Measurements from ENCODE around the gene MAN1C1. TPM values are rescaled to one million over a fixed set of nuclear protein-coding genes. Genes with fewer than 3 reads are reported as not detected.

Gene MAN1C1
- total RNA-seq, 1 experiment from 2014 or later, result 1.2 TPM

GRCh38 chr1:25695090-25695770, 78.6 kb downstream of the MAN1C1 start:
- peaks cover 3 to 14% of the 10 kb centered on the region in 2 experiments; a peak in 3 of 4 replicates for H3K4me1 ChIP-seq (ENCODE audit: control insufficient read depth in 1 of 2, insufficient read depth in 2 of 2, low read length in 2 of 2)
- H3K4me3 ChIP-seq (replicated peaks in 1 of 2; ENCODE audit: low read depth in 1 of 2, low read length in 2 of 2), result no peak overlapping the region
- no peak overlapping the region for H3K9ac ChIP-seq (ENCODE audit: low read length)
- H3K4me2 ChIP-seq (ENCODE audit: low read length), result no peak overlapping the region
- ChIA-PET CTCF (interaction anchor here (0.7 to 1.1 kb wide), 3 partner anchors 10 to 191 kb away, joined by 3 to 4 read pairs (median 3); no protein-coding TSS in a partner anchor), RAD21 (ENCODE audit: low non-redundant PET in 1 of 2, low total read pairs in 2 of 2, uncharacterized antibody in 2 of 2, unreplicated experiment in 2 of 2) (no interaction called here), POLR2A (no interaction called here)
- H3K9me3 ChIP-seq (ENCODE audit: control insufficient read depth in 1 of 2, insufficient read depth in 1 of 2, low read depth in 1 of 2, low read length in 2 of 2), result no peaks in the 10 kb centered on the region
- H3K27ac ChIP-seq (ENCODE audit: low read depth, low read length), result no peak overlapping the region
- H3K27me3 ChIP-seq (ENCODE audit: insufficient read depth, low read length), result no peaks in the 10 kb centered on the region
- no peak overlapping the region for H2AFZ ChIP-seq (ENCODE audit: low read depth, low read length, poor library complexity, severe bottlenecking)
- peak; percentile 69 for TF ChIP-seq CEBPB (IDR thresholded peaks at IDR 0.05; ENCODE audit: low read depth)
- peak; percentile 59 for TF ChIP-seq RAD21 (IDR thresholded peaks at IDR 0.05; ENCODE audit: low read depth)
- TF ChIP-seq, protein P1, sequence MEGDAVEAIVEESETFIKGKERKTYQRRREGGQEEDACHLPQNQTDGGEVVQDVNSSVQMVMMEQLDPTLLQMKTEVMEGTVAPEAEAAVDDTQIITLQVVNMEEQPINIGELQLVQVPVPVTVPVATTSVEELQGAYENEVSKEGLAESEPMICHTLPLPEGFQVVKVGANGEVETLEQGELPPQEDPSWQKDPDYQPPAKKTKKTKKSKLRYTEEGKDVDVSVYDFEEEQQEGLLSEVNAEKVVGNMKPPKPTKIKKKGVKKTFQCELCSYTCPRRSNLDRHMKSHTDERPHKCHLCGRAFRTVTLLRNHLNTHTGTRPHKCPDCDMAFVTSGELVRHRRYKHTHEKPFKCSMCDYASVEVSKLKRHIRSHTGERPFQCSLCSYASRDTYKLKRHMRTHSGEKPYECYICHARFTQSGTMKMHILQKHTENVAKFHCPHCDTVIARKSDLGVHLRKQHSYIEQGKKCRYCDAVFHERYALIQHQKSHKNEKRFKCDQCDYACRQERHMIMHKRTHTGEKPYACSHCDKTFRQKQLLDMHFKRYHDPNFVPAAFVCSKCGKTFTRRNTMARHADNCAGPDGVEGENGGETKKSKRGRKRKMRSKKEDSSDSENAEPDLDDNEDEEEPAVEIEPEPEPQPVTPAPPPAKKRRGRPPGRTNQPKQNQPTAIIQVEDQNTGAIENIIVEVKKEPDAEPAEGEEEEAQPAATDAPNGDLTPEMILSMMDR (IDR thresholded peaks at IDR 0.05 in 2 of 3, conservative IDR thresholded peaks at IDR 0.05 in 1 of 3; ENCODE audit: borderline replicate concordance in 1 of 3, insufficient read depth in 1 of 3, low read depth in 2 of 3, low read length in 2 of 3), result peak; percentile 36 to 52 (median 49); a peak in 5 of 6 replicates
- peak; percentile 38; the same call in 1 of the 2 replicates for TF ChIP-seq MAX (IDR thresholded peaks at IDR 0.05)
- TF ChIP-seq EZH2 (IDR thresholded peaks at IDR 0.05), result no peak
- no peaks in the 10 kb centered on the region for H3K36me3 ChIP-seq (ENCODE audit: control insufficient read depth in 1 of 2, insufficient read depth in 2 of 2, low read length in 2 of 2)
- H4K20me1 ChIP-seq (ENCODE audit: insufficient read depth), result no peaks in the 10 kb centered on the region
- ATAC-seq (peak; percentile 73), DNase-seq (ENCODE audit: low read depth, low spot score) (no peak)
- BruUV-seq (replicated peaks), result no TSS peak
- H3K9me2 ChIP-seq (ENCODE audit: insufficient read depth), result no peaks in the 10 kb centered on the region
- H3K79me2 ChIP-seq (ENCODE audit: insufficient read depth, low read length), result no peaks in the 10 kb centered on the region
- intact Hi-C loops (cut with micrococcal nuclease), result no loop called here

DNA sequence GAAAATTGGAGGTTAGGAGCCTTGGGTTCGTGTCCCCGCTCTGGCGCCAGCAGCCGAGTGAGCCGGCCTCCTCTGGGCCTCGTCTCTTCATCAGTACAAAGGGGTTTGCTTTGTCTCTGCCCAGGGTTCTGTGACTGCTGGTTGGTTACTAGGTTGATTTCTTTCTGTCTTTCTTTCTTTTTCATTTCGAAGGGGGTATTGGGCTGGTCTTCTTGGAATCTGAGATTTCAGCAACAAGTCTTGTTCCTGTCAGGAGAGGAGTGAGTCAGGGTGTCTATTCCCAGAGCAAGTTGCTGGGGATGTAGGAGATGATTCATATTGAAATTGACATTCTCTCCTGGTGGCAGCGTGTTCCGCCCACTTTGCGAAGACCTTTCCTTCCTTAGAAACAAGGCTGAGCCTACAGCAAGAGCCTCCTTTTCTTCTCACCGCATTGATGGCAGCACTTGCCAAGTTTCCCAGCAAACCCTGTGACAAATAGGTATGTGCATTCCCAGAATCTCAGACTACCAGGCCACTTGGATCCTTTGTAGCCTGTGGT, 79.2 kb downstream of the MAN1C1 start:
- peaks cover 3 to 14% of the 10 kb centered on the region in 2 experiments; a peak in 3 of 4 replicates for H3K4me1 ChIP-seq (ENCODE audit: control insufficient read depth in 1 of 2, insufficient read depth in 2 of 2, low read length in 2 of 2)
- H3K36me3 ChIP-seq (ENCODE audit: control insufficient read depth in 1 of 2, insufficient read depth in 2 of 2, low read length in 2 of 2), result no peaks in the 10 kb centered on the region
- no peak overlapping the region for H2AFZ ChIP-seq (ENCODE audit: low read depth, low read length, poor library complexity, severe bottlenecking)
- H3K4me2 ChIP-seq (ENCODE audit: low read length), result peak overlapping the region; percentile 11
- H3K27ac ChIP-seq (ENCODE audit: low read depth, low read length), result no peak overlapping the region
- no peak overlapping the region for H3K4me3 ChIP-seq (replicated peaks in 1 of 2; ENCODE audit: low read depth in 1 of 2, low read length in 2 of 2)
- ChIA-PET CTCF (no interaction called here), RAD21 (ENCODE audit: low non-redundant PET in 1 of 2, low total read pairs in 2 of 2, uncharacterized antibody in 2 of 2, unreplicated experiment in 2 of 2) (no interaction called here), POLR2A (no interaction called here)
- no peaks in the 10 kb centered on the region for H4K20me1 ChIP-seq (ENCODE audit: insufficient read depth)
- H3K9ac ChIP-seq (ENCODE audit: low read length), result no peak overlapping the region
- intact Hi-C loops (cut with micrococcal nuclease), result no loop called here
- H3K27me3 ChIP-seq (ENCODE audit: insufficient read depth, low read length), result no peaks in the 10 kb centered on the region
- ATAC-seq, result no peak
- H3K9me2 ChIP-seq (ENCODE audit: insufficient read depth), result no peaks in the 10 kb centered on the region
- no TSS peak for BruUV-seq (replicated peaks)
- H3K9me3 ChIP-seq (ENCODE audit: control insufficient read depth in 1 of 2, insufficient read depth in 1 of 2, low read depth in 1 of 2, low read length in 2 of 2), result no peaks in the 10 kb centered on the region
- H3K79me2 ChIP-seq (ENCODE audit: insufficient read depth, low read length), result no peaks in the 10 kb centered on the region
- DNase-seq (ENCODE audit: low read depth, low spot score), result no peak
- TF ChIP-seq POLR2A (IDR thresholded peaks at IDR 0.05; ENCODE audit: borderline replicate concordance, extremely low read depth, insufficient read depth, insufficient read length) (no peak), YY1 (IDR thresholded peaks at IDR 0.05; ENCODE audit: extremely low read depth, insufficient replicate concordance, low read depth, low read length) (no peak), SP1 (IDR thresholded peaks at IDR 0.05; ENCODE audit: low read depth) (no peak), EZH2 (IDR thresholded peaks at IDR 0.05) (no peak), SRF (IDR thresholded peaks at IDR 0.05; ENCODE audit: low read depth) (no peak)
- TF ChIP-seq, protein P2, sequence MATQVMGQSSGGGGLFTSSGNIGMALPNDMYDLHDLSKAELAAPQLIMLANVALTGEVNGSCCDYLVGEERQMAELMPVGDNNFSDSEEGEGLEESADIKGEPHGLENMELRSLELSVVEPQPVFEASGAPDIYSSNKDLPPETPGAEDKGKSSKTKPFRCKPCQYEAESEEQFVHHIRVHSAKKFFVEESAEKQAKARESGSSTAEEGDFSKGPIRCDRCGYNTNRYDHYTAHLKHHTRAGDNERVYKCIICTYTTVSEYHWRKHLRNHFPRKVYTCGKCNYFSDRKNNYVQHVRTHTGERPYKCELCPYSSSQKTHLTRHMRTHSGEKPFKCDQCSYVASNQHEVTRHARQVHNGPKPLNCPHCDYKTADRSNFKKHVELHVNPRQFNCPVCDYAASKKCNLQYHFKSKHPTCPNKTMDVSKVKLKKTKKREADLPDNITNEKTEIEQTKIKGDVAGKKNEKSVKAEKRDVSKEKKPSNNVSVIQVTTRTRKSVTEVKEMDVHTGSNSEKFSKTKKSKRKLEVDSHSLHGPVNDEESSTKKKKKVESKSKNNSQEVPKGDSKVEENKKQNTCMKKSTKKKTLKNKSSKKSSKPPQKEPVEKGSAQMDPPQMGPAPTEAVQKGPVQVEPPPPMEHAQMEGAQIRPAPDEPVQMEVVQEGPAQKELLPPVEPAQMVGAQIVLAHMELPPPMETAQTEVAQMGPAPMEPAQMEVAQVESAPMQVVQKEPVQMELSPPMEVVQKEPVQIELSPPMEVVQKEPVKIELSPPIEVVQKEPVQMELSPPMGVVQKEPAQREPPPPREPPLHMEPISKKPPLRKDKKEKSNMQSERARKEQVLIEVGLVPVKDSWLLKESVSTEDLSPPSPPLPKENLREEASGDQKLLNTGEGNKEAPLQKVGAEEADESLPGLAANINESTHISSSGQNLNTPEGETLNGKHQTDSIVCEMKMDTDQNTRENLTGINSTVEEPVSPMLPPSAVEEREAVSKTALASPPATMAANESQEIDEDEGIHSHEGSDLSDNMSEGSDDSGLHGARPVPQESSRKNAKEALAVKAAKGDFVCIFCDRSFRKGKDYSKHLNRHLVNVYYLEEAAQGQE (IDR thresholded peaks at IDR 0.05; ENCODE audit: low read depth), result no peak

All from HCT116 (cell line).